OCI-M2 (cell line): ENCODE measurements around the gene CD28.

ENCODE experiments used
- DNase-seq: peaks from one replicate; lab custom pipeline; 2025; ENCODE audit not compliant: unreplicated experiment; lab: John Stamatoyannopoulos, UW

CD28 gene

GRCh38 chr2:203713381-203713780, 6.9 kb downstream of the CD28 start:
- no peak for DNase-seq

GRCh38 chr2:203714112-203714511, 7.7 kb downstream of the CD28 start:
- DNase-seq = no peak

GRCh38 chr2:203715744-203716143, 9.3 kb downstream of the CD28 start:
- no peak for DNase-seq

GRCh38 chr2:203718087-203718486, 11.6 kb downstream of the CD28 start:
- DNase-seq = peak; percentile 22

- DNase-seq = no peak
Measured at GRCh38 chr2:203719456-203720410, 13.3 kb downstream of the CD28 start.

- DNase-seq = no peak
Measured at GRCh38 chr2:203720915-203721672, 14.7 kb downstream of the CD28 start.

- no peak for DNase-seq
Measured at GRCh38 chr2:203721781-203722300, 15.4 kb downstream of the CD28 start.

GRCh38 chr2:203722411-203722810, 16.0 kb downstream of the CD28 start:
- no peak for DNase-seq

GRCh38 chr2:203728321-203728720, 21.9 kb downstream of the CD28 start:
- DNase-seq = no peak

- DNase-seq = no peak
Measured at GRCh38 chr2:203730076-203730729, 23.8 kb downstream of the CD28 start.

GRCh38 chr2:203730883-203731282, 24.4 kb downstream of the CD28 start:
- DNase-seq = no peak

GRCh38 chr2:203732092-203732952, 25.9 kb downstream of the CD28 start:
- no peak for DNase-seq

- no peak for DNase-seq
Measured at GRCh38 chr2:203732953-203733510, 26.6 kb downstream of the CD28 start.

- no peak for DNase-seq
Measured at GRCh38 chr2:203733684-203734083, 27.2 kb downstream of the CD28 start.

- no peak for DNase-seq
Measured at GRCh38 chr2:203734276-203734983, 28.0 kb downstream of the CD28 start.

- no peak for DNase-seq
Measured at GRCh38 chr2:203737360-203737759, 30.9 kb downstream of the CD28 start.

GRCh38 chr2:203739351-203739750, 32.9 kb downstream of the CD28 start:
- DNase-seq = no peak

- DNase-seq = no peak
Measured at GRCh38 chr2:203740871-203741281, 34.4 kb downstream of the CD28 start.

GRCh38 chr2:203741566-203741965, 35.1 kb downstream of the CD28 start:
- DNase-seq = no peak
